NAMALWA (cell line): ENCODE data around the gene OR1F1.

Experiments used
- DNase-seq: peaks from one replicate; pipeline ENCODE4 v3.0.0-alpha.2; 2015; ENCODE audit warnings: low spot score

The OR1F1 gene

GRCh38 chr16:3249020-3249419 lies 61.0 kb downstream of the OR1F1 start:
- DNase-seq = no peak

GRCh38 chr16:3249451-3249850 lies 61.4 kb downstream of the OR1F1 start:
- no peak for DNase-seq

GRCh38 chr16:3252967-3253366 lies 65.0 kb downstream of the OR1F1 start:
- DNase-seq = no peak

DNA sequence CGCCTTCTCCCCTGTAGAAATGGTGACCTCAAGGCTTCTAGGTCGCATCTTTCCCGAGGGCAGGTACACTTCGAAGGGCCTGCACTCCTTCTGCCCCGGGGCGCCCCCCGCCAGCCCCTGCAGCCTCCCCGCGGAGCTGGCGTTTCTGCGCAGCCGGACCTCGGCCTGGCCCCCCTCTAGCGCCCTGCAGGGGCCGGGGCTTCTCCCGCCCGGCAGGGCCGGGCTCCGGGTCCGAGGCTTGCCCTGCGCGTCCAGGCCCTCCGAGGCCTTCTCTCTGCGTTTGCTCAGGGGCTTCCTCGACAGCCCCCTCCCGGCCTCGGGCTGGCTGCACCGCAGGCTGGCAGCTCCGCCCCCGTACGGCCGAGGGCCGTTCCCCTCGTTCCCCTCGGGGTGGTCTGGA lies 66.3 kb downstream of the OR1F1 start:
- no peak for DNase-seq
